Fibroblast of lung (primary cell): Measurements from ENCODE around the gene TEX19.

Experiments
- CTCF ChIP-seq, 2 donors: IDR thresholded peaks in 1 of 2; conservative IDR thresholded peaks in 1 of 2; 1 replicate in 1 of 2; 2 replicates in 1 of 2; pipeline ENCODE4 v1.5.1; 2011 to 2012; ENCODE audit warnings: low read length in 2 of 2, control low read depth in 1 of 2, inconsistent platforms in 1 of 2, low read depth in 1 of 2, mild to moderate bottlenecking in 1 of 2
- EZH2 ChIP-seq: IDR thresholded peaks from 2 replicates; pipeline ENCODE4 v1.5.1; 2012; ENCODE audit warnings: low read length, control low read depth, mild to moderate bottlenecking; ENCODE audit errors: missing control alignments

GRCh38 chr17:82377924-82378740, 19.1 kb downstream of the TEX19 start:
- no peak for TF ChIP-seq CTCF (conservative IDR thresholded peaks at IDR 0.05 in 1 of 2, IDR thresholded peaks at IDR 0.05 in 1 of 2; ENCODE audit: low read depth in 1 of 2, low read length in 2 of 2)
- TF ChIP-seq EZH2 = no peak
